Left lobe of liver (tissue), 2 donors: ENCODE measurements around the gene ESR1. TPM values are rescaled to one million over a fixed set of nuclear protein-coding genes. Genes with fewer than 3 reads are reported as not detected.

ENCODE experiments used
- ATAC-seq: fragments of 200-7000 bp; cut with Tn5 transposase; one replicate; pipeline ENCODE4 v1.9.1; 2020; ENCODE audit warnings: mild to moderate bottlenecking, moderate library complexity
- DNase-seq: peaks from one replicate; pipeline ENCODE4 v3.0.0-alpha.2; 2020; ENCODE audit warnings: low spot score
- total RNA-seq: library from RNA; stranded (reverse); gene quantifications from one replicate; pipeline ENCODE4 v1.2.1, GENCODE V29; 2021
- donor health status: DM: no; HTN: no; CAD: no; lungs with moderate emphysema.
- donor health status: DM: no; HTN: yes; CAD: no.

The ESR1 gene
- total RNA-seq, 1 donor from 2014 or later, result 13.8 TPM

DNA sequence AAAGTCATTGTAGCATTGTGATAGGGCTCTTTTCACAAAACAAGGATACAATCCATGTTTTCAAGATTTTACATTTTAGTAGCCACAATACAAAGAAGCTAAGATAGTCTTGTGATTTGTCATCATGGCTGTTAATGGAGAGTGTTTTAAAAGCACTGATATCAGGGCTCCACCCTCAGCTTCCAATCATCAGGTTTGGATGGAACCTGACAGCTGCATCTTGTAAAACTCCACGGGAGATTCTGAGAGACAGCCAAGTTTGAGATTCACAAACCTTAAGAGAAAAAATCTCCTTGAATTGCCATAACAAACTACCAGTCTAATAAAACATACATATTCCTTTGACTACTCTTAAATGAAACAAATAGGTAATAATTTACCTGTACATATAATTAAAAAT is 280.2 kb downstream of the ESR1 start:
- ATAC-seq, result no peak
- DNase-seq, result no peak

DNA sequence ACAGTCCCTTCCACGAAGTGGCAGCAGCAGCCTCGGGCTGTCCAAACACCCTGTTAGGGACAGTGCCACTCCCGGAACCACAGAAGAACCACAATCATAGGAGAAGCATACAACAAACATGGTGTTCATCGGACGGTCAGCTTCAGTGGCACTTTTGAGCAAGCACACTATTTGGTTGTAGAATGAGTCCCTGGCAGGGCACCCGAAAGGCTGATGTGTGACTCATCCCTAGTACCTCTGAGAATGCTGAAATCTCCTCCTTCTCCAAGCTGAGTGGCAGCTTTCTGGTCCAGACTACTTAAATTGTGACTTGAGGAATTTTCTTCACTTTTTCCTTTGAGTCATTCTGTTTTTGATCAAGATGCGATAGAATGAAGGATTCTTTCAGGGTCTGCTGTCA is 282.5 kb downstream of the ESR1 start:
- no peak for ATAC-seq
- DNase-seq, result no peak

DNA sequence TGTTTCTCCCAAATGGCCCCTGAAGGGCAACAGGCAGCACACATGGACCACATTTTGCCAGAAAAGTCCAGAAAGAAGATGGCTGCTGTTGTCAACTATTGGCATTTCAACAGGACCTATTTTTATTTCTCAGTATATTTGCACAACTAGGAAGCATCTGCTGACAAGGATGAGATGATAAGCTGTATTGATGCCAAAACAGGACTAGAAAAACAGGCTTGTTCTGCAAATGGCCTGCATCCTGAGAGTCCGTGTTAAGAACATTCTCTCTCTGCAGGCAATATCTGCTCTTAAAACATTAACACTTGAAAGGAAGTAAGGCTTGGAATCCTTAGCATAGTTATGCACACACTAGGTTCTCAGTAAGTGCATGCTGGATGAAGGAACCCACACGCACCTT is 283.7 kb downstream of the ESR1 start:
- no peak for DNase-seq
- peak; percentile 25 for ATAC-seq

DNA sequence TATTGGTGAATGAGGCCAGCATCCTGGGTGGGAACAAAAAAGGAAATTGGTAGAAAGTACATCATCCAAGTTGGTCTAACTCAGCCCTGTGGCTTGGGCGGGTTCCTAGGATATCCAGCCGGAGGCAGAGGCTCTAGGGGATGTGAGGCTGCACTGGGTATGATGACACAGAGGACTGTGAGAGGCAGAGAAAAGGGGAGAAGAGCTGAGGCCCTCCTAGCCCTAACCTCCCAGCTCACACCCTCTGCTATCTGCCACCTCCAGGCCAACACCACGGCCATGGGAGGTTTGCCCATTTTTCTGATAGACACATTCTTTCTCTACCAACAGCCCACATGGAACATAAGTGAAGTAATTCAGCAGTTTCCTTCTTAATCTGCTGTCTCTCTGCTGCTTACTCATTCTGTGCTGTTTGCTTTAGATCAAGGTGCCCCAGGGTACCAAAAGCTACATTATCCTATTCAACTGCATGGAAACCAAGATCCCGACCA is 284.4 kb downstream of the ESR1 start:
- DNase-seq, result no peak
- ATAC-seq, result no peak

DNA sequence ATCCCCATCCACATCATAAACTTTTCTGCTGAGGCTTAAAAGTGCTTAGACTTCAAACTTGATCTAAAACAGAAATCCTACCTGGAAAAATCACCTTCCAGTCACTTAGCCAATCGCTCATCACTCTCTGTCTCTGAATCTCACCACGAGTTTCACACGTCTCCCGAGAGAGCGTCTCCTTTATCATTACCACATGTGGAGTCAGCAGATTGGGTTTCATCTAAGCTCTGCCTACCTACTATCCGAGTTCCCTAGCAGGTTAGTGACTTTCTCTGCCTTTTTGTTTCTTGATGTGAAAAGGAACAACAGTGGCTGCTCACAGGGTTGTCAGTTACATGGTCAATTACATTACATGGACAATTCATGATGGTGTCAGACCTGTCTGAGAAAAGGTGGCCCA is 286.2 kb downstream of the ESR1 start:
- DNase-seq (no peak), ATAC-seq (no peak)

DNA sequence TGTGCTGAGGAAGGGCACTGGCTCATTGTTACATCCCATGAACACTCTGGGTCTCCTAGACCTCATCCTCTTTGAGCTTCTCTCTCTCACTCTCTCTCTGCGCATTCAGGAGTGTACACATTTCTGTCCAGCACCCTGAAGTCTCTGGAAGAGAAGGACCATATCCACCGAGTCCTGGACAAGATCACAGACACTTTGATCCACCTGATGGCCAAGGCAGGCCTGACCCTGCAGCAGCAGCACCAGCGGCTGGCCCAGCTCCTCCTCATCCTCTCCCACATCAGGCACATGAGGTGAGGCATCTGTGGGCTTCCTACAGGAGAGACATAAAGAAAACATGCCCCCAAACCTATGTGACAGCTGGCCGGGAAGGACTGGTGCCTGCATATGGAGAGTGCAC is 286.8 kb downstream of the ESR1 start:
- ATAC-seq (no peak), DNase-seq (no peak)

DNA sequence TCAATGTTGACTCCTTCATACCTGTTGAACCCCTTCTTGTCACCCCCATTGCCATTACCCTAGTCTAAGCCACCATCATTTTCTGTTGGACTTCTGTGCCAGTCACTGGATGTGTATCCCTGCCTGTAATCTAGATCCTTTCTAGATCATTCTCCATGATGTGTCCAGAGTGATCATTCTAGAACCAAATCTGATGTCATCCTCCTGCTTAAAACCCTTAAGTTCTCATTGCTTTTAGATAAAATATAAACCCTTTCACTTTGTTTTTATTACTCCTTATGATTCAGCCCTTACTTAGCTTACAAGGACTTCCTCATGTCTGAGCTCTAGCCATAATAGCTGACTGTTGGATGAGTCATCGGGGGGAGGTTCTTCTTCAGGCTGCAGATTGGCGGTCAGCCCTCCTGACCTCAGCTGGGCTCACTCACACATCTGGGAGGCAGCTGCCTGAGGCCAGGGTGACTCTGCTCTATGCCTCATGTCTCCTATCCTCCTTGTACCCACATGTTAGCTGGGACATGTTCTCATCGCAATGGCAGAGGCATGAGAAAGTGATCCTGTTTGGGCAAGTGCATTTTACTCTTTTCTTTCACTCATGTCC is 287.6 kb downstream of the ESR1 start:
- DNase-seq (no peak), ATAC-seq (peak; percentile 78)

DNA sequence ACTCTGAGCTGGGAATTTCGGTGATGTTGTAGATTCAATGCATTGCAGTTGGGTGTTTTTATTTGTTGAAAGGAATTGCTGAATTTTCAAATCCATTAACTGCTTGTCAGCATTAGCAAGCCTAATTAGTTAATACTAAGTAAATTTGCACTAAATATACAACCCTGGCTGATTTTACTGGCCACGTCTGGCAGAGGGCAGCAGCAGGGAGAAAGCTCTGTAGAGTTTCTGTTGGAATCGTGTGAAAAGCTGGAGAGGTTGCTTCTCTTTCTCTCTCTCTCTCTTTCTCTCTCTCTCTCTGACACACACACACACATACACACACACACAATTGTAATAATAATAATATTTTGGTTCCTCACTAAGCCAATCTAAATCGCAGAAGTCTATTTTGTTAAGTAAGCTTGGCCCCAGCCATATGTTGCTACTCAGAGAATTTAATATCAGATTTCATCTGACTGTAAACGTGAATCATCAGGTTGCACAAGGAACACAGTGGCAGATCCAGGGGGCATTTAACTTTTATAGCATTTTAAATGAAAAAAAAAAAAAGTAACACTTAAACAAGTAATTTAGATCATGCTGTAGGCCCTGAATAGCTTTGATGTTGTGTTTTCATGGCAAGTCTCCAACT is 289.5 kb downstream of the ESR1 start:
- ATAC-seq (no peak), DNase-seq (no peak)

DNA sequence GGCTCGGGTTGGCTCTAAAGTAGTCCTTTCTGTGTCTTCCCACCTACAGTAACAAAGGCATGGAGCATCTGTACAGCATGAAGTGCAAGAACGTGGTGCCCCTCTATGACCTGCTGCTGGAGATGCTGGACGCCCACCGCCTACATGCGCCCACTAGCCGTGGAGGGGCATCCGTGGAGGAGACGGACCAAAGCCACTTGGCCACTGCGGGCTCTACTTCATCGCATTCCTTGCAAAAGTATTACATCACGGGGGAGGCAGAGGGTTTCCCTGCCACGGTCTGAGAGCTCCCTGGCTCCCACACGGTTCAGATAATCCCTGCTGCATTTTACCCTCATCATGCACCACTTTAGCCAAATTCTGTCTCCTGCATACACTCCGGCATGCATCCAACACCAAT is 291.2 kb downstream of the ESR1 start:
- ATAC-seq, result no peak
- DNase-seq, result no peak

DNA sequence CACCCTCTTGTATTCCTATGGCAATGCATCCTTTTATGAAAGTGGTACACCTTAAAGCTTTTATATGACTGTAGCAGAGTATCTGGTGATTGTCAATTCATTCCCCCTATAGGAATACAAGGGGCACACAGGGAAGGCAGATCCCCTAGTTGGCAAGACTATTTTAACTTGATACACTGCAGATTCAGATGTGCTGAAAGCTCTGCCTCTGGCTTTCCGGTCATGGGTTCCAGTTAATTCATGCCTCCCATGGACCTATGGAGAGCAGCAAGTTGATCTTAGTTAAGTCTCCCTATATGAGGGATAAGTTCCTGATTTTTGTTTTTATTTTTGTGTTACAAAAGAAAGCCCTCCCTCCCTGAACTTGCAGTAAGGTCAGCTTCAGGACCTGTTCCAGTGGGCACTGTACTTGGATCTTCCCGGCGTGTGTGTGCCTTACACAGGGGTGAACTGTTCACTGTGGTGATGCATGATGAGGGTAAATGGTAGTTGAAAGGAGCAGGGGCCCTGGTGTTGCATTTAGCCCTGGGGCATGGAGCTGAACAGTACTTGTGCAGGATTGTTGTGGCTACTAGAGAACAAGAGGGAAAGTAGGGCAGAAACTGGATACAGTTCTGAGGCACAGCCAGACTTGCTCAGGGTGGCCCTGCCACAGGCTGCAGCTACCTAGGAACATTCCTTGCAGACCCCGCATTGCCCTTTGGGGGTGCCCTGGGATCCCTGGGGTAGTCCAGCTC is 292.1 kb downstream of the ESR1 start:
- ATAC-seq (no peak), DNase-seq (no peak)

DNA sequence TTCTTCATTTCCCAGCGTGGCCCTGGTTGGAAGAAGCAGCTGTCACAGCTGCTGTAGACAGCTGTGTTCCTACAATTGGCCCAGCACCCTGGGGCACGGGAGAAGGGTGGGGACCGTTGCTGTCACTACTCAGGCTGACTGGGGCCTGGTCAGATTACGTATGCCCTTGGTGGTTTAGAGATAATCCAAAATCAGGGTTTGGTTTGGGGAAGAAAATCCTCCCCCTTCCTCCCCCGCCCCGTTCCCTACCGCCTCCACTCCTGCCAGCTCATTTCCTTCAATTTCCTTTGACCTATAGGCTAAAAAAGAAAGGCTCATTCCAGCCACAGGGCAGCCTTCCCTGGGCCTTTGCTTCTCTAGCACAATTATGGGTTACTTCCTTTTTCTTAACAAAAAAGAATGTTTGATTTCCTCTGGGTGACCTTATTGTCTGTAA is 292.7 kb downstream of the ESR1 start:
- no peak for DNase-seq
- ATAC-seq, result peak; percentile 73

DNA sequence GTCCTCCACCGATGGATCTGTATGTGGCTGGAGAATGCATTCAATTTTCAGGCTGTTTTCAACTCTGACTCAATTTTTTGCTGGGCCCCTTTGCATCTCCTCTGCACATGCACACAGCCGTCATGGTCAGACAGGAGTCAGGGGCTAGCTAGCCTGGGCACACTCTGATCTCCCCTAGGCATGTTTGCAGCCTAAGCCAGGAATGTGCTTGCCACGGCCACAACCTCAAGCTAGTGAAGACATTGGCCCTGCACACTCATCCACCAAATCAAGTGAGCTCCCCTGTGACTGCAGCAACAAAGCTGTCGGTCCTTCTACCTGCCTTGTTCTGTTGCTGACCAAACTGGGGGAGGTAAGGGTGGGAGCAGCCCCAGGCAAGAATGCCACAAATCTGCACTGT is 300.5 kb downstream of the ESR1 start:
- ATAC-seq, result no peak
- no peak for DNase-seq

DNA sequence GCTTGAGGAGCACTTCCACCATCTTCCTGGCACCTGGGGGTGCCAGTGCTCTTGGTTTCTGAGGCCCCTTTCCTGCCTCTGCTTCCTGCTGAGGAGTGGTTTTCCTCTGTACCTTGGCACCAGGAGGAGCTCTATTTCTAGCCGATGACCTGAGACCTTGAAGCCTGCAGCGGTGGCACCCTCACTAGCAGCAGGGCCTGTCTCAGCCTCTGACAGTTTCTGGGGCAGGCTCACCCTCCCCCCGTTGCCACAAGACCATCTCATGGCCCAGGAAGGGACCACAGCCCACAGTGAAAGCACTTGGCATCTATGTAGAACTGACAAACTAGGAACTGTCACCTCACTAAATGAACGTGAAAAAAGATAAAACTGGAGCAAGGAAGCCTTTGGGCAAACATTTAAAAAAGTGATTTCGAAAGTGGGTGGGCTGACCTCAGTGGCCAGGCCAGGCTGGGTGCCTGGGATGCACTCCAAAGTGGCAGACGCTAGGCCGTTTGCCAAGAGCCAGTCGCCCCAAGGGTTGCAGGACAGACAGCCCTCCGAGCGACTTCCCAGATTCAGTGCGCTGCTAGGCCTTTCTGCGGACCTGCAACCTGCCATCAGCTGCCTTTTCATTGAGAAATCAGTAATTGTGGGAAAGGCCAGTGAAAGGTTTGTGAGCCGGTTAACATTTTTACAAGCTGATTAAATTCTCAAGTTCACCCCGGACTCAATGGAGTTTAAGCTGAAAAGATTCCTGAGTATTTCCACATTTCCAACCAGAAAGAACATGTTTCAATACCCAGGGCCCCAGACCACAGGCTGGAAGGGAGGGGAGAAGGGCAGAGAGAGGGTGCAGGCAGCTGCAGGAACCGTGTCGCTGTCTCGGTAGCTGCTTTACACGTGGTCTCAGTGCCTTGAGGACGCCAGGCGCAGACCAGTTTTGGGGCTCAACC is 303.7 kb downstream of the ESR1 start:
- ATAC-seq, result peak; percentile 94
- peak; percentile 94 for DNase-seq

DNA sequence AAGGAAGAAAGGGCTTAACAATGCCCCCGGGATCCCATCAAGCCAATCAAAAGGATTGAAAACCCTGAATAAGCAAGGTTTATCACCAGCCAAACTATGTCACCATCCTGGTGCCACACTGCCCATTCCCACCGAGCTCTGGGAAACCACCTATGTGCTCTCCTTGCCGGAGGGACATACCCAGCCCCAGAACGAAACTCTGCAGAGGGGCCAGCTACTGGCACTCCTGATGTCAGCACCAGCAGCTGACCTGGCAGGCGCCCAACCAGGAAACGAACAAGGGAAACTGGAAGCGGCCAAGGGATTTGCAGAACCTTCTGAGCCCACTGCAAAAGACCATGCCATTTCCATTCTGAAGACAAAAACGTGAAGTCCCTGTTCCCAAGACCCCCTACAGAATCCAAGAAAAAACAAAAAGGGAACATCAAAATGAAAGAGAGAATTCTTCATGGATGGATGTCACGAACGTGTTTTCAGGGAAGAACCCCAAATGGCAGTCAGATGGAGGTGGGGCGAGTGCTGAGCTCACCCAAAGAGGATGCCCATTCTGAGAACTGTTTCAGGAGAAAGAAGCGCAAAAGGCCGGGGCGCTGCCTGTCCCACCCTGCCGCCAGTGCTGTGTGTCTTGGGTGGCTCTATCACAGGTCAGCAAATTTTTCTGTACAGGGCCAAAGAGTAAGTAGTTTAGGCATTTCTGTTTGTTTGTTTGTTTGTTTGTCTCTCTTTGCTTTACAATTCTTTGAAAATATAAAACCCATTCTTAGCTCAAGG is 305.2 kb downstream of the ESR1 start:
- ATAC-seq (no peak), DNase-seq (peak; percentile 68)

DNA sequence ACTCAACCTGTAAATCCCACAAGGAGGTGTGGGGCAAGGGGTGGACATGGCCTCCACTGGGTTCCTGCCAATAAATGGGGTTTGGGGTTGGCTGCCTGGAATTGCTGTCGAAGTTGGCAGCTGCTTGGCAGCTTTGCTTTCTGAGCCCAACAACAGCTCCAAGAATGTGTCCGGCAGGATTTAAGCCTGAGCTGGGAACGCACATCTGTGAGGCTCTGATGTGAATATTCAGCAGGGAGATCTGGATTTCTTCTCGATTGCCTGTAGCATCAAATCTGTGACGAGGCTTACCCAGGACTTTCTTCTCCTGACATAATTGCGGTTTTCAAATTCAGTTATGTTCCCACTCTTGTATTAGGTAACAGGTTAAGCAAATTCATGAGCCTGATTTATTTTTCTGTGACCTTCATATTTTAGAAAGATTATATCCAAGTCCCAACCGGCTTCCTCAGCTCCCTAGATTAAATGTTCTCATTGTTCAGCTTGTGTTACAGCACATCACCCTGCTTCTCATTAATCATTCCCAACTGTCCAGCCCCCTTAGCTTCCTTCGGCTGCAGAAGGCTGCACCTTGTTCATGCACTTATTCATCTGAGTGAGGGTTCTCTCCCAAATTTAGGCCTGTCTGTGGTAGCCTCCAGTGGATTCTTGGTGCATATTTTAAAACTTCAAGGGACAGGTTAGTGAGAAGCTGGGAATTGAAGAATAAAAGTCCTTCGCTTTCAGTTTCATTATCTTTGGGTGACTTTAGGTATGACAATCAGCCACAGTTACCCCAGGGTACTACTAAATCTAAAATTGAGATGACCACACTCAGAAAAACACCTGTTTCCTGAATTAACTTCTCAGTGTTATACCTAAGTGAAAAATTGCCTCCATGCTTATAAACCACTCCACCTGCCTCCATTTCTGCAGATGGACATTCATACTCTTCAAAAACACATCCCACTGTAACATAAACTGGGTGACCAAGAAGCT is 310.0 kb downstream of the ESR1 start:
- ATAC-seq, result no peak
- DNase-seq, result no peak

DNA sequence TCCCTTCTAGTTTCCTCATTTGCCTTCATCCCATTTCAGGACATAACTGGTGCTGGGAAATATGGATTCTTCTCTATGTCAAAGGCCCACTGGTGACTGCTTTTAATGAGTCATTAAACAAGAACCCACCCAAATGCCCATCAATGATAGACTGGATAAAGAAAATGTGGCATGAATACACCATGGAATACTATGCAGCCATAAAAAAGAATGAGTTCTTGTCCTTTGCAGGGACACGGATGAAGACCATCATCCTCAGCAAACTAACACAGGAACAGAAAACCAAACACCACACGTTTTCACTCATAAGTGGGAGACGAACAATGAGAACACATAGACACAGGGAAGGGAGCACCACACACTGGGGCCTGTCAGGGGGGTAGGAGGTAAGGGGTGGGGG is 310.7 kb downstream of the ESR1 start:
- no peak for DNase-seq
- no peak for ATAC-seq

DNA sequence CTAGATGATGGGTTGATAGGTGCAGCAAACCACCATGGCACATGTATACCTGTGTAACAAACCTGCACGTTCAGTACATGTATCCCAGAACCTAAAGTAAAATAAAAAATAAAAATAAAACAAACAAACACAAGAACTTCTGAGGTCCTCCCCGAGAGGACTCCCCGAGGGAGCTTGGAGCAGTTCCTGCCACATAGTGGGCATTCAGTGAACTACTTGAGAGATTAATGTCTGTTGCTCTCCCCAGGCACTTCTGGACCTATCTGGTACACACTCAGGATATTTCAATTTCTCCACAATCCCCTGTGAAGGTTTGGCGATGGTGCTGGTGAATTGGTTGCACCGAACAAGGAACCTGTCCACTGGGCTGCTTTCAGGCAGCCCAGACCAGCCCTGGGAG is 311.2 kb downstream of the ESR1 start:
- ATAC-seq, result no peak
- DNase-seq, result no peak

DNA sequence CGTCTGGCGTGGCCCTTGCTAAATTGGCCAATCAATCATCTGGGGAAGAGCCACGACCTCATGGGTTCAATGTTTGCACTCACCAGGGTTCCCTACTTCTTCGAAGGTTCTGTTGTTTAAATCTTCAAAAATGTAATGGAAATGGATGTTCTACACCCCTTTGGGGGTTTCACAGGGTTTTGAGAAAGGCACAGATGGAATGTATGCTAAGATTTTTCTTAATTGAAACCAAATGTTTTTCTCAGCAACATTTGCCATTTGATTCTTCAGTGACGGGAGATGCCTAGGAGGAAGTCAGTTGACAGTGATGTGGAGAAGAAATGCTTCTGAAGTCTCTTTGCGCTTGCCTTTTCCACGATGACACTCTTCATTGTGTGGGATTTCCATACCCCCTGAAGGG is 312.3 kb downstream of the ESR1 start:
- DNase-seq (no peak), ATAC-seq (no peak)

DNA sequence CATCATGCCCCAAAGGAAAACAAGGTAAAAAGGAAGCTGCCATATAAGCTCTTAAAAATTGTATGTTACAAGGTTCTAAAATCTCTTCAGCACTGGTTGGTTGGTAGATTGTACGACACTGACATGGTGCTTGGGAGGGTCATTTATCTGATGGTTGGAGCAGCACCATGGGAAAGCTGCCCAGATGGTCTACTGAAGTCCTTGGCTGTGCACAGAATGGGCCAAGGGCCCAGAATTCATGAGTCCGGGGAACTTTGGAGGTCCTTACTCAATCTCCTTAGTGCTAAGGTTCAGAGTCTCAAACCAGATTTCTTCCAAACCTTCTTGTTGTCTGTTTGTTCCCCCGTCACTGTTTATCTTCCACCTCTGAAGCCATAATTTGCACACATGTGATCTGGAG is 314.4 kb downstream of the ESR1 start:
- ATAC-seq (peak; percentile 67), DNase-seq (peak; percentile 58)
